Lower leg skin (tissue), 4 donors: Measurements from ENCODE around the gene PPP4C. TPM values are rescaled to one million over a fixed set of nuclear protein-coding genes. Genes with fewer than 3 reads are reported as not detected.

Source experiments
- DNase-seq, 2 donors: peaks; one replicate each; pipeline ENCODE4 v3.0.0-alpha.2; 2019; ENCODE audit warnings: low spot score in 2 of 2
- H3K4me3 ChIP-seq: fragments of 200-600 bp; sonication (generic); 2 replicates; pipeline ENCODE4 v1.5.1; 2017; ENCODE audit warnings: mild to moderate bottlenecking, low read depth; ENCODE audit not compliant: poor library complexity, severe bottlenecking
- CTCF ChIP-seq, 3 donors: fragments of 450-650 bp; IDR thresholded peaks; one replicate each; pipeline ENCODE4 v1.5.1; 2016; ENCODE audit warnings: antibody characterized with exemption in 3 of 3, mild to moderate bottlenecking in 3 of 3, moderate library complexity in 2 of 3
- POLR2A ChIP-seq, 2 donors: fragments of 450-650 bp; IDR thresholded peaks; one replicate each; pipeline ENCODE4 v1.6.1; 2016 to 2017; ENCODE audit warnings: antibody characterized with exemption in 2 of 2, mild to moderate bottlenecking in 1 of 2, moderate library complexity in 1 of 2
- WGBS, 2 donors: methylation state at CpG; one replicate each; pipeline ENCODE4 v1.1.5; 2018; 5-methylcytosine and 5-hydroxymethylcytosine counted together
- intact Hi-C: fragments of 100-400 bp; cut with DNase I; formaldehyde crosslinking; loops from one replicate; pipeline ENCODE4 v1.15.0; 2023; ENCODE audit warnings: low total_unique reads
- total RNA-seq, 4 donors: library from RNA; depleted of rRNA; stranded (reverse); fragments of >200 nt; gene quantifications; one replicate each; pipeline ENCODE4 v1.1.0, GENCODE V29; 2016

The PPP4C gene
- total RNA-seq, 4 donors from 2014 or later: 53.3 to 75.4 (median 67.4) TPM

- TF ChIP-seq CTCF (IDR thresholded peaks at IDR 0.05) (no peak), POLR2A (IDR thresholded peaks at IDR 0.05) (no peak)
- no peak overlapping the region for H3K4me3 ChIP-seq
- intact Hi-C loops: no loop called here
- WGBS, 2 donors: 73 to 76% methylated on average over 3 of the region's 3 CpGs
- DNase-seq: no peak
Measured at GRCh38 chr16:30132591-30132990, 56.8 kb downstream of the PPP4C start.

Other genes starting within 250 kb of the PPP4C start
- 100 to 1,000 TPM in 3 of 4 donors, 10 to 100 TPM in 1; 83.4 to 122 (median 108) TPM for gene CDIPT, start 212.8 kb upstream of the PPP4C start, total RNA-seq
- gene SEZ6L2, start 176.4 kb upstream of the PPP4C start, total RNA-seq: 100 to 1,000 TPM in 1 of 4 donors, 1 to 10 TPM in 3; 1.4 to 100 (median 3.1) TPM
- not detected for gene ASPHD1, start 175.5 kb upstream of the PPP4C start, total RNA-seq
- 10 to 100 TPM; 19.7 to 34.4 (median 26.0) TPM for gene KCTD13, start 149.8 kb upstream of the PPP4C start, total RNA-seq
- 100 to 1,000 TPM; 118 to 143 (median 130) TPM for gene TMEM219, start 113.9 kb upstream of the PPP4C start, total RNA-seq
- gene TAOK2, start 102.1 kb upstream of the PPP4C start, total RNA-seq: 10 to 100 TPM; 35.5 to 47.9 (median 38.1) TPM
- 10 to 100 TPM; 13.7 to 28.9 (median 21.5) TPM for gene HIRIP3, start 80.4 kb upstream of the PPP4C start, total RNA-seq
- gene INO80E, start 79.8 kb upstream of the PPP4C start, total RNA-seq: 100 to 1,000 TPM in 1 of 4 donors, 10 to 100 TPM in 3; 40.9 to 157 (median 61.8) TPM
- 1 to 10 TPM in 1 of 4 donors, under 1 TPM in 2, not detected in 1; 0.21 to 2.6 (median 0.69) TPM for gene DOC2A, start 65.0 kb upstream of the PPP4C start, total RNA-seq
- not detected for gene C16orf92, start 52.8 kb upstream of the PPP4C start, total RNA-seq
- not detected for gene TLCD3B, start 44.7 kb upstream of the PPP4C start, total RNA-seq
- gene ALDOA, start 10.2 kb upstream of the PPP4C start, total RNA-seq: 100 to 1,000 TPM; 836 to 988 (median 910) TPM
- 1 to 10 TPM; 2.6 to 7.2 (median 3.8) TPM for gene TBX6, start 15.9 kb downstream of the PPP4C start, total RNA-seq
- gene YPEL3, start 20.2 kb downstream of the PPP4C start, total RNA-seq: 100 to 1,000 TPM; 185 to 351 (median 229) TPM
- gene GDPD3, start 37.5 kb downstream of the PPP4C start, total RNA-seq: 10 to 100 TPM in 3 of 4 donors, 1 to 10 TPM in 1; 7.4 to 15.2 (median 11.6) TPM
- 10 to 100 TPM; 39.6 to 62.3 (median 49.6) TPM for gene MAPK3, start 47.2 kb downstream of the PPP4C start, total RNA-seq
- gene CORO1A, start 107.6 kb downstream of the PPP4C start, total RNA-seq: 10 to 100 TPM; 16.7 to 44.4 (median 27.0) TPM
- gene BOLA2B, start 117.7 kb downstream of the PPP4C start, total RNA-seq: 100 to 1,000 TPM in 3 of 4 donors, 10 to 100 TPM in 1; 87.6 to 199 (median 147) TPM
- gene SLX1A, start 117.9 kb downstream of the PPP4C start, total RNA-seq: 10 to 100 TPM; 22.1 to 68.1 (median 45.3) TPM
- gene SULT1A3, start 123.3 kb downstream of the PPP4C start, total RNA-seq: 10 to 100 TPM in 2 of 4 donors, 1 to 10 TPM in 2; 2.0 to 19.3 (median 11.3) TPM
- gene NPIPB13, start 172.5 kb downstream of the PPP4C start, total RNA-seq: 1 to 10 TPM; 1.4 to 2.4 (median 1.7) TPM